ENCODE results near the gene BMAL1.

BMAL1 gene

GRCh38 chr11:13313005-13313819 is 35.6 kb downstream of the BMAL1 start:
- H3K4me2 ChIP-seq (ENCODE audit: low read length), result no peak overlapping the region
- H3K9me2 ChIP-seq (replicated peaks; ENCODE audit: control insufficient read depth, low read length), result no peaks in the 10 kb centered on the region
- H3K79me2 ChIP-seq (ENCODE audit: control insufficient read depth, low read length), result no peaks in the 10 kb centered on the region
- TF ChIP-seq EZH2phosphoT487 (IDR thresholded peaks at IDR 0.05; ENCODE audit: borderline replicate concordance, low read length), result no peak
- no peak for TF ChIP-seq CTCF (IDR thresholded peaks at IDR 0.05; ENCODE audit: low read depth, low read length, poor library complexity, severe bottlenecking)
- no peak overlapping the region for H3K27ac ChIP-seq (ENCODE audit: low read depth, low read length)
- no peaks in the 10 kb centered on the region for H3K27me3 ChIP-seq (ENCODE audit: control insufficient read depth, low read length)
- no peaks in the 10 kb centered on the region for H3K9me3 ChIP-seq (ENCODE audit: control insufficient read depth, insufficient read depth, low read length)
- no peaks in the 10 kb centered on the region for H4K20me1 ChIP-seq (ENCODE audit: control insufficient read depth, insufficient read depth, low read depth, low read length)
- H3K4me1 ChIP-seq (ENCODE audit: control insufficient read depth, low read length), result no peaks in the 10 kb centered on the region
- no peaks in the 10 kb centered on the region for H3K36me3 ChIP-seq (ENCODE audit: control insufficient read depth, low read length)
- no peaks in the 10 kb centered on the region for H3F3A ChIP-seq (ENCODE audit: control insufficient read depth, insufficient read depth)
- no peak overlapping the region for H3K4me3 ChIP-seq (ENCODE audit: low read length)

GRCh38 chr11:13314676-13315394 is 37.2 kb downstream of the BMAL1 start:
- H3K27ac ChIP-seq (ENCODE audit: low read depth, low read length), result no peak overlapping the region
- no peaks in the 10 kb centered on the region for H3K9me3 ChIP-seq (ENCODE audit: control insufficient read depth, insufficient read depth, low read length)
- TF ChIP-seq EZH2phosphoT487 (IDR thresholded peaks at IDR 0.05; ENCODE audit: borderline replicate concordance, low read length), result no peak
- H3K79me2 ChIP-seq (ENCODE audit: control insufficient read depth, low read length), result no peaks in the 10 kb centered on the region
- H3K4me2 ChIP-seq (ENCODE audit: low read length), result no peak overlapping the region
- H3K4me3 ChIP-seq (ENCODE audit: low read length), result no peak overlapping the region
- no peaks in the 10 kb centered on the region for H3F3A ChIP-seq (ENCODE audit: control insufficient read depth, insufficient read depth)
- no peaks in the 10 kb centered on the region for H3K4me1 ChIP-seq (ENCODE audit: control insufficient read depth, low read length)
- no peaks in the 10 kb centered on the region for H3K27me3 ChIP-seq (ENCODE audit: control insufficient read depth, low read length)
- no peaks in the 10 kb centered on the region for H4K20me1 ChIP-seq (ENCODE audit: control insufficient read depth, insufficient read depth, low read depth, low read length)
- H3K36me3 ChIP-seq (ENCODE audit: control insufficient read depth, low read length), result no peaks in the 10 kb centered on the region
- no peaks in the 10 kb centered on the region for H3K9me2 ChIP-seq (replicated peaks; ENCODE audit: control insufficient read depth, low read length)

DNA sequence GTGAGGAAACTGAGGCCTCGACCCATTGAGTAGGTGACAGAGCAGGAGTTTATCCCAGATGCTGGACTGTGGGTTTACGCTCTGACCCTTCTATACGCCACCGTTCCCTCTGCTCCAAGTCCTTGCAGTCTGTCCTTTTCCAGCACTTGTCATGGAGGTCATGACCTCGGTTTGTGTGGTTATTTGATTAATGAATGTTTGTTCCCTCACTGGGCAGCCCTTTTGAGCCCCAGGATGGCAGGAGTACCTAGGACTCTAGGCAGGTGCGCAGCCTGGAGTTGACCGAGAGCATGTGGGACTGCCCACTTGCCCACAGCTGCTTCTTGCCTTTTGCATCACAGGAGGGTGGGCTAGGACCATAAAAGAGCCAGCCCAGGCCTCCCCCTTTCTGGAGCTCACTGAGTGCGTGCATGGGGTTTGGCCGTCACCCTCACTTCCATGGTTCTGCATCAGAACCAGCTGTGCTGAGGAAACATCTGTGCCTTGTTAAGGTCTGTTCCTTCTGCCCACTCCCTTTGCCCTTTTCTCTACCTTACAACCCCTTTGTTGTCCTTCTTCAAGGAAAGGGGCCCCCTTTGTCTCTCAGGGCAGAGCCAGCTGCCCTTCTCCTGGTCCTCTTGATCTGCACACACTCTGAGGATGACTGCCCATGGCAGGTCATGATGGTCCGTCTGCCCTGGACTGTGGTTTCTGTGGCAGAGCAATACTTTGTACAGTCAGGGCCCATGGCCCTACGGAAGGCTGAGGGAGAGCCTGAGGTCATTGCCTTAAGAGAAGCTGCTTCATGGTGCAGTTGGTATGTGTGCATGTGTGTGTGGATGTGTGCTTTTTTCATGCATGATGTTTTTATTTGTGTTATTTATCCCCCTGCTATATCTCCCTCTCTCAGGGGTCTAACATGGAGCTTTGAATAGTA is 38.2 kb downstream of the BMAL1 start:
- no peaks in the 10 kb centered on the region for H3K36me3 ChIP-seq (ENCODE audit: control insufficient read depth, low read length)
- no peaks in the 10 kb centered on the region for H3K9me2 ChIP-seq (replicated peaks; ENCODE audit: control insufficient read depth, low read length)
- H3K4me2 ChIP-seq (ENCODE audit: low read length), result no peak overlapping the region
- no peak overlapping the region for H3K27ac ChIP-seq (ENCODE audit: low read depth, low read length)
- H3F3A ChIP-seq (ENCODE audit: control insufficient read depth, insufficient read depth), result no peaks in the 10 kb centered on the region
- TF ChIP-seq EZH2phosphoT487 (IDR thresholded peaks at IDR 0.05; ENCODE audit: borderline replicate concordance, low read length) (no peak), CTCF (IDR thresholded peaks at IDR 0.05; ENCODE audit: low read depth, low read length, poor library complexity, severe bottlenecking) (no peak)
- no peak overlapping the region for H3K4me3 ChIP-seq (ENCODE audit: low read length)
- H3K4me1 ChIP-seq (ENCODE audit: control insufficient read depth, low read length), result no peaks in the 10 kb centered on the region
- no peaks in the 10 kb centered on the region for H4K20me1 ChIP-seq (ENCODE audit: control insufficient read depth, insufficient read depth, low read depth, low read length)
- no peaks in the 10 kb centered on the region for H3K9me3 ChIP-seq (ENCODE audit: control insufficient read depth, insufficient read depth, low read length)
- peaks cover 2% of the 10 kb centered on the region; the same call in 1 of the 2 replicates for H3K27me3 ChIP-seq (ENCODE audit: control insufficient read depth, low read length)
- H3K79me2 ChIP-seq (ENCODE audit: control insufficient read depth, low read length), result no peaks in the 10 kb centered on the region
